H1 (cell line): ENCODE measurements around the gene SLC5A8. TPM values are rescaled to one million over a fixed set of nuclear protein-coding genes. Genes with fewer than 3 reads are reported as not detected.

Source experiments
- CTCF ChIA-PET: fragments of 300-600 bp; sonication (Branson Sonifier 250); formaldehyde crosslinking; loops from one replicate; lab custom pipeline; 2021; ENCODE audit not compliant: partially characterized antibody; lab: Charles Lee
- POLR2A ChIA-PET: fragments of 300-600 bp; sonication (Branson Sonifier 250); formaldehyde crosslinking; loops from one replicate; lab custom pipeline; 2021; ENCODE audit warnings: inconsistent platforms; ENCODE audit not compliant: partially characterized antibody; lab: Charles Lee
- DNase-seq, 2 experiments: peaks; one replicate each; pipeline versions ENCODE4 v3.0.0 to v3.0.0-alpha.2; 2010 to 2022; ENCODE audit warnings: low spot score in 2 of 2, low read depth in 1 of 2, mixed read lengths in 1 of 2
- FAIRE-seq: peaks from 2 replicates; lab custom pipeline; 2011; peaks lifted over from hg19 to GRCh38; lab: Jason Lieb, UNC
- H2AFZ ChIP-seq: 2 replicates; pipeline ENCODE4 v1.8.1; 2012; ENCODE audit warnings: low read length, inconsistent platforms
- H2AK5ac ChIP-seq: 2 replicates; pipeline ENCODE4 v1.6.1; 2013; ENCODE audit warnings: low read depth, low read length
- H2BK120ac ChIP-seq: replicated peaks from 2 replicates; pipeline ENCODE3; 2013; ENCODE audit warnings: low read depth, low read length, inconsistent platforms
- H2BK12ac ChIP-seq: 2 replicates; pipeline ENCODE4 v1.6.1; 2013; ENCODE audit warnings: low read depth, low read length
- H2BK15ac ChIP-seq: 2 replicates; pipeline ENCODE4 v1.6.1; 2013; ENCODE audit warnings: low read length
- H2BK20ac ChIP-seq: 2 replicates; pipeline ENCODE4 v1.6.1; 2013; ENCODE audit warnings: low read length
- H2BK5ac ChIP-seq: 2 replicates; pipeline ENCODE4 v1.6.1; 2013; ENCODE audit warnings: low read depth, low read length
- H3K14ac ChIP-seq: 2 replicates; pipeline ENCODE4 v1.6.1; 2013; ENCODE audit warnings: inconsistent platforms; ENCODE audit not compliant: insufficient read length
- H3K18ac ChIP-seq: 2 replicates; pipeline ENCODE4 v1.6.1; 2013; ENCODE audit warnings: low read length; ENCODE audit errors: extremely low read depth
- H3K23ac ChIP-seq: 2 replicates; pipeline ENCODE4 v1.6.1; 2013; ENCODE audit warnings: inconsistent platforms; ENCODE audit not compliant: insufficient read length
- H3K23me2 ChIP-seq: 2 replicates; pipeline ENCODE4 v1.6.1; 2013; ENCODE audit warnings: low read depth, low read length
- H3K27ac ChIP-seq: 2 replicates; pipeline ENCODE4 v1.6.1; 2011; ENCODE audit warnings: low read depth, low read length, inconsistent platforms
- H3K27me3 ChIP-seq, 4 experiments: replicated peaks in 1 of 4; 1 replicate in 1 of 4; 2 replicates in 3 of 4; pipeline versions ENCODE4 v1.6.1 to v1.8.1; 2011 to 2013; ENCODE audit warnings: low read length in 3 of 4, mild to moderate bottlenecking in 3 of 4, inconsistent platforms in 2 of 4, mixed read lengths in 2 of 4, moderate library complexity in 1 of 4; ENCODE audit not compliant: control insufficient read depth in 3 of 4, insufficient read depth in 3 of 4; ENCODE audit errors: extremely low read depth in 1 of 4
- H3K36me3 ChIP-seq, 4 experiments: 2 replicates each; pipeline versions ENCODE4 v1.6.1 to v1.8.1; 2011 to 2013; ENCODE audit warnings: mild to moderate bottlenecking in 4 of 4, low read length in 3 of 4, moderate library complexity in 2 of 4, control low read depth in 1 of 4, inconsistent platforms in 1 of 4; ENCODE audit not compliant: insufficient read depth in 4 of 4, control insufficient read depth in 2 of 4
- H3K4ac ChIP-seq: replicated peaks from 2 replicates; pipeline ENCODE3; 2013; ENCODE audit warnings: low read length, low read depth, mixed read lengths, inconsistent platforms; ENCODE audit not compliant: insufficient read length
- H3K4me1 ChIP-seq, 4 experiments: replicated peaks in 1 of 4; 1 replicate in 1 of 4; 2 replicates in 3 of 4; pipeline versions ENCODE4 v1.6.1 to v1.8.1; 2011 to 2013; ENCODE audit warnings: low read length in 3 of 4, inconsistent platforms in 2 of 4, mixed read lengths in 1 of 4; ENCODE audit not compliant: insufficient read depth in 4 of 4, control insufficient read depth in 3 of 4
- H3K4me2 ChIP-seq, 2 experiments: 2 replicates each; pipeline versions ENCODE4 v1.6.1 to v1.8.1; 2011 to 2013; ENCODE audit warnings: low read depth in 2 of 2, low read length in 2 of 2, control low read depth in 1 of 2, inconsistent platforms in 1 of 2, mild to moderate bottlenecking in 1 of 2; ENCODE audit not compliant: insufficient read depth in 1 of 2
- H3K4me3 ChIP-seq, 4 experiments: fragments of 200-600, 300-600 bp in 1 of 4; sonication (generic), shearing (Covaris generic), sonication (Bioruptor Twin) in 1 of 4; 2 replicates each; pipeline versions ENCODE4 v1.5.1 to v1.8.1; 2011 to 2016; ENCODE audit warnings: low read length in 4 of 4, low read depth in 3 of 4, control low read depth in 2 of 4, inconsistent platforms in 2 of 4, mild to moderate bottlenecking in 2 of 4, mixed read lengths in 1 of 4, moderate library complexity in 1 of 4; ENCODE audit not compliant: insufficient read depth in 2 of 4; ENCODE audit errors: extremely low read depth in 1 of 4
- H3K56ac ChIP-seq: replicated peaks from 2 replicates; pipeline ENCODE3; 2013; ENCODE audit warnings: low read depth, mild to moderate bottlenecking, mixed read lengths, low read length, inconsistent platforms; ENCODE audit not compliant: insufficient read length
- H3K79me1 ChIP-seq: 2 replicates; pipeline ENCODE4 v1.6.1; 2013; ENCODE audit warnings: low read depth, low read length, control low read depth
- H3K79me2 ChIP-seq, 2 experiments: 2 replicates each; pipeline versions ENCODE4 v1.6.1 to v1.8.1; 2012 to 2013; ENCODE audit warnings: low read length in 2 of 2, mild to moderate bottlenecking in 2 of 2, inconsistent platforms in 1 of 2; ENCODE audit not compliant: insufficient read depth in 2 of 2, control insufficient read depth in 1 of 2
- H3K9ac ChIP-seq, 4 experiments: replicated peaks in 1 of 4; 1 replicate in 1 of 4; 2 replicates in 3 of 4; pipeline versions ENCODE4 v1.6.1 to v1.8.1; 2011 to 2013; ENCODE audit warnings: low read depth in 3 of 4, low read length in 3 of 4, control low read depth in 2 of 4, mild to moderate bottlenecking in 2 of 4, moderate library complexity in 2 of 4, inconsistent platforms in 1 of 4; ENCODE audit errors: extremely low read depth in 1 of 4
- H3K9me3 ChIP-seq, 2 experiments: 2 replicates each; pipeline versions ENCODE4 v1.6.1 to v1.8.1; 2012 to 2013; ENCODE audit warnings: mild to moderate bottlenecking in 2 of 2, moderate library complexity in 2 of 2, control low read depth in 1 of 2, inconsistent platforms in 1 of 2, low read depth in 1 of 2, low read length in 1 of 2, mixed read lengths in 1 of 2; ENCODE audit not compliant: insufficient read depth in 2 of 2
- H4K20me1 ChIP-seq, 2 experiments: replicated peaks in 1 of 2; 2 replicates each; pipeline versions ENCODE3 to v1.8.1; 2011 to 2013; ENCODE audit warnings: inconsistent platforms in 2 of 2, low read length in 2 of 2, mild to moderate bottlenecking in 1 of 2; ENCODE audit not compliant: insufficient read depth in 2 of 2, control insufficient read depth in 1 of 2
- H4K5ac ChIP-seq: 2 replicates; pipeline ENCODE4 v1.6.1; 2013; ENCODE audit warnings: low read length, low read depth, mixed read lengths, inconsistent platforms; ENCODE audit not compliant: insufficient read length
- H4K8ac ChIP-seq: 2 replicates; pipeline ENCODE4 v1.8.0; 2013; ENCODE audit warnings: mild to moderate bottlenecking, moderate library complexity, low read length, inconsistent platforms; ENCODE audit not compliant: insufficient read depth; ENCODE audit errors: extremely low read depth
- H4K91ac ChIP-seq: replicated peaks from 2 replicates; pipeline ENCODE3; 2013; ENCODE audit warnings: low read length, mixed read lengths, inconsistent platforms; ENCODE audit not compliant: insufficient read length
- PHF8 ChIP-seq: fragments of 200-600 bp; sonication (generic); conservative IDR thresholded peaks from 2 replicates; pipeline ENCODE4 v1.7.1; 2012; ENCODE audit warnings: low read depth, mild to moderate bottlenecking, inconsistent platforms, low read length, moderate library complexity
- SIN3A ChIP-seq, 2 experiments: IDR thresholded peaks in 1 of 2; conservative IDR thresholded peaks in 1 of 2; 2 replicates each; pipeline ENCODE4 v1.6.1; 2011 to 2012; ENCODE audit warnings: low read length in 2 of 2, improper control_type of control experiment in 1 of 2, low read depth in 1 of 2, mild to moderate bottlenecking in 1 of 2
- SP4 ChIP-seq: IDR thresholded peaks from 2 replicates; pipeline ENCODE4 v1.6.1; 2012; ENCODE audit warnings: low read length, inconsistent platforms
- WGBS, 2 experiments: shearing (Covaris generic) in 1 of 2; methylation state at CpG; one replicate each; pipeline versions ENCODE4 v1.1.6 to v1.1.7; 2013 to 2015; ENCODE audit warnings: low lambda C conversion rate in 2 of 2, mixed read lengths in 2 of 2, inconsistent platforms in 1 of 2, low coverage in 1 of 2, missing lambda C conversion rate in 1 of 2; ENCODE audit not compliant: insufficient replicate concordance in 2 of 2, insufficient coverage in 1 of 2, insufficient read length in 1 of 2; ENCODE audit errors: extremely low coverage in 1 of 2, missing lambda C conversion rate in 1 of 2; 5-methylcytosine and 5-hydroxymethylcytosine counted together
- polyA plus RNA-seq, 7 experiments: library from polyadenylated mRNA; depleted of rRNA in 3 of 7; stranded (reverse) in 5 of 7; unstranded in 2 of 7; fragments of >200 nt in 5 of 7; fragments of 200-250 nt in 2 of 7; gene quantifications; 1 replicate in 5 of 7; 2 replicates in 1 of 7; 4 replicates in 1 of 7; pipeline versions ENCODE4 v1.2.1 to v1.2.3, GENCODE V29; 2011 to 2013; ENCODE audit warnings: missing spikeins in 2 of 7, mixed read lengths in 2 of 7
- total RNA-seq: library from RNA; stranded (reverse); fragmentation: NEBNext Ultra II Directional; extraction: Animal tissue kit (Norgen Biotek cat#: 25700); gene quantifications from 2 replicates; pipeline ENCODE4 v1.2.1, GENCODE V29; 2021

Gene SLC5A8
- total and polyA plus RNA-seq, 2 of the 8 experiments (the other 6 are each of a cell fraction or from before 2014, with no cell fraction given), result 0.11 to 0.21 TPM

DNA sequence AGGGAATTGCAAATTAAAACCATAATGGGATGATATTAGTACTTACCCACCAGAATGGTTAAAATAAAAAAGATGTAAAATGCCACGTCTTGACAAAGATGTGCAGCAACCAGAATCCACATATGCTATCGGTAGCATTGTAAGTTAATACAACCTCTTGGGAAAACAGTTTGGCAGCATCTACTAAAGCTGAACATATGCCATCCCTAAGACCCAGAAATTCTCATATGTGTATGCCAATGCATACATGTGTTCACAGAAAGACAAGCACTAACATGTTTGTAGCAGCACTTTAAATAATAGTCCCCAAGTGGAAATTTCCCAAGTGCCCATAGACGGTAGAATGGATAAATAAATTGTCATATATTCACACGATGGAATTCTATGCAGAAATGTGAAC is 28.3 kb upstream of the SLC5A8 start:
- Histone ChIP-seq H2BK5ac (no peak overlapping the region), H3K4me1 (no peaks in the 10 kb centered on the region), H3K23me2 (no peaks in the 10 kb centered on the region), H3K56ac (no peak overlapping the region), H3K27me3 (no peaks in the 10 kb centered on the region), H2BK15ac (no peak overlapping the region), H3K36me3 (no peaks in the 10 kb centered on the region; a peak in 1 of 8 replicates), H3K18ac (no peak overlapping the region), H2BK20ac (no peak overlapping the region), H2BK120ac (no peak overlapping the region), H4K20me1 (no peaks in the 10 kb centered on the region), H4K91ac (no peak overlapping the region), H3K9ac (no peak overlapping the region), H3K14ac (no peak overlapping the region), H3K79me1 (no peaks in the 10 kb centered on the region), H4K5ac (no peak overlapping the region), H3K23ac (no peak overlapping the region), H3K27ac (no peak overlapping the region), H3K9me3 (peaks cover 4% of the 10 kb centered on the region in 2 experiments; a peak in 1 of 4 replicates), H2BK12ac (no peak overlapping the region), H2AFZ (no peak overlapping the region), H2AK5ac (no peak overlapping the region), H3K79me2 (no peaks in the 10 kb centered on the region), H4K8ac (no peak overlapping the region), H3K4ac (no peak overlapping the region), H3K4me3 (no peak overlapping the region), H3K4me2 (no peak overlapping the region)
- CTCF ChIA-PET, result no interaction called here
- WGBS, 2 experiments, result 96% methylated on average over 4 of the region's 4 CpGs; no CpG with 5 or more reads in 1 of the 2 experiments
- TF ChIP-seq PHF8 (no peak), SIN3A (conservative IDR thresholded peaks at IDR 0.05 in 1 of 2, IDR thresholded peaks at IDR 0.05 in 1 of 2; ENCODE audit: low read depth in 1 of 2, low read length in 2 of 2) (no peak), SP4 (no peak)
- DNase-seq (no peak), FAIRE-seq (no peak)
- POLR2A ChIA-PET, result no interaction called here
